GM23338 (cell line): Measurements from ENCODE around the gene KLHL8. TPM values are rescaled to one million over a fixed set of nuclear protein-coding genes. Genes with fewer than 3 reads are reported as not detected.
A peak's percentile ranks its signal among the peaks of the same experiment; 100 is the strongest.

Experiments used
- ATAC-seq: fragments of 200-7000 bp; cut with Tn5 transposase; 3 replicates; pipeline ENCODE4 v1.9.1; 2020
- DNase-seq: peaks from one replicate; pipeline ENCODE4 v3.0.0-alpha.2; 2015; ENCODE audit warnings: low spot score
- H2AFZ ChIP-seq: fragments of 200-600 bp; sonication (generic); 2 replicates; pipeline ENCODE4 v1.8.0; 2016; ENCODE audit warnings: antibody characterized with exemption, mild to moderate bottlenecking, moderate library complexity
- H3F3A ChIP-seq: fragments of 200-600 bp; sonication (generic); replicated peaks from 2 replicates; pipeline ENCODE4 v1.8.0; 2017; ENCODE audit warnings: antibody characterized with exemption, mixed run types, low read depth
- H3K27ac ChIP-seq: fragments of 200-600 bp; sonication (generic); 2 replicates; pipeline ENCODE4 v1.6.1; 2016; ENCODE audit warnings: low read depth
- H3K27me3 ChIP-seq: fragments of 200-600 bp; sonication (generic); 2 replicates; pipeline ENCODE4 v1.8.0; 2016; ENCODE audit warnings: mild to moderate bottlenecking, mixed run types, moderate library complexity; ENCODE audit not compliant: insufficient read depth
- H3K36me3 ChIP-seq: fragments of 200-600 bp; sonication (generic); 2 replicates; pipeline ENCODE4 v1.8.0; 2016; ENCODE audit warnings: mild to moderate bottlenecking; ENCODE audit not compliant: insufficient read depth
- H3K4me1 ChIP-seq: fragments of 200-600 bp; sonication (generic); 2 replicates; pipeline ENCODE4 v1.8.0; 2016; ENCODE audit warnings: mild to moderate bottlenecking, moderate library complexity; ENCODE audit not compliant: insufficient read depth
- H3K4me2 ChIP-seq: fragments of 200-600 bp; sonication (generic); 2 replicates; pipeline ENCODE4 v1.7.1; 2017; ENCODE audit warnings: mixed run types
- H3K4me3 ChIP-seq: fragments of 200-600 bp; sonication (generic); 2 replicates; pipeline ENCODE4 v1.6.1; 2016; ENCODE audit warnings: mixed run types
- H3K79me2 ChIP-seq: fragments of 200-600 bp; sonication (generic); replicated peaks from 2 replicates; pipeline ENCODE4 v1.8.0; 2017; ENCODE audit warnings: mild to moderate bottlenecking; ENCODE audit not compliant: insufficient read depth
- H3K9me2 ChIP-seq: fragments of 200-600 bp; sonication (generic); 2 replicates; pipeline ENCODE4 v1.8.0; 2017; ENCODE audit not compliant: insufficient read depth
- H4K20me1 ChIP-seq: fragments of 200-600 bp; sonication (generic); replicated peaks from 2 replicates; pipeline ENCODE4 v1.8.0; 2017; ENCODE audit warnings: mild to moderate bottlenecking; ENCODE audit not compliant: insufficient read depth
- H3K27ac Mint-ChIP-seq: 2 replicates; pipeline ENCODE4 v1.8.0; 2020; ENCODE audit warnings: inconsistent platforms, mild to moderate bottlenecking, moderate library complexity, mixed read lengths
- H3K27me3 Mint-ChIP-seq: 3 replicates; pipeline ENCODE4 v1.8.0; 2022; ENCODE audit warnings: low read depth, mild to moderate bottlenecking, moderate library complexity, mixed read lengths, inconsistent platforms; ENCODE audit not compliant: insufficient read depth, poor library complexity
- H3K36me3 Mint-ChIP-seq: 3 replicates; pipeline ENCODE4 v1.8.0; 2021; ENCODE audit warnings: low read depth, mild to moderate bottlenecking, inconsistent platforms, moderate library complexity, mixed read lengths
- H3K4me1 Mint-ChIP-seq: 3 replicates; pipeline ENCODE4 v1.8.0; 2020; ENCODE audit warnings: mild to moderate bottlenecking, inconsistent platforms, mixed read lengths
- H3K4me3 Mint-ChIP-seq: 3 replicates; pipeline ENCODE4 v1.8.0; 2021; ENCODE audit warnings: moderate library complexity, mild to moderate bottlenecking, inconsistent platforms, mixed read lengths
- H3K9me3 Mint-ChIP-seq: 3 replicates; pipeline ENCODE4 v1.8.0; 2020; ENCODE audit warnings: moderate library complexity, mild to moderate bottlenecking, inconsistent platforms, mixed read lengths
- CREB1 ChIP-seq: fragments of 250-450 bp; sonication (Bioruptor Pico); IDR thresholded peaks from 2 replicates; pipeline ENCODE4 v1.5.0; 2020; ENCODE audit warnings: low read depth, mild to moderate bottlenecking, moderate library complexity
- CTCF ChIP-seq, 2 experiments: fragments of 200-600 bp in 1 of 2; sonication (generic) in 1 of 2; conservative IDR thresholded peaks; 2 replicates each; pipeline versions ENCODE4 v1.5.1 to v1.6.1; 2016 to 2017; ENCODE audit warnings: antibody characterized with exemption in 2 of 2, low read depth in 2 of 2, mild to moderate bottlenecking in 2 of 2, moderate library complexity in 1 of 2
- EZH2 ChIP-seq: fragments of 200-600 bp; sonication (generic); IDR thresholded peaks from one replicate; pipeline ENCODE4 v1.8.0; 2017; ENCODE audit warnings: antibody characterized with exemption, mild to moderate bottlenecking, low read depth; ENCODE audit not compliant: unreplicated experiment
- EZH2phosphoT487 ChIP-seq: fragments of 200-600 bp; sonication (generic); IDR thresholded peaks from one replicate; pipeline ENCODE4 v1.8.1; 2018; ENCODE audit warnings: antibody characterized with exemption; ENCODE audit not compliant: unreplicated experiment
- JUNB ChIP-seq: IDR thresholded peaks from one replicate; pipeline ENCODE4 v1.6.1; 2016; ENCODE audit warnings: antibody characterized with exemption; ENCODE audit not compliant: unreplicated experiment
- NANOG ChIP-seq: IDR thresholded peaks from 2 replicates; pipeline ENCODE4 v1.6.1; 2016; ENCODE audit warnings: antibody characterized with exemption, borderline replicate concordance
- STAT1 ChIP-seq: IDR thresholded peaks from one replicate; pipeline ENCODE4 v1.6.1; 2016; ENCODE audit warnings: antibody characterized with exemption; ENCODE audit not compliant: unreplicated experiment
- ZNF114 ChIP-seq: fragments of 250-450 bp; sonication (Bioruptor Pico); IDR thresholded peaks from 2 replicates; pipeline ENCODE4 v1.5.0; 2020; ENCODE audit warnings: mild to moderate bottlenecking, moderate library complexity
- polyA plus RNA-seq: library from polyadenylated mRNA; unstranded; fragments of >200 nt; fragmentation: Nextera tagmentation; extraction: Ambion mirVana; gene quantifications from 2 replicates; pipeline ENCODE4 v1.2.1, GENCODE V29; 2016
- total RNA-seq: library from RNA; depleted of rRNA; stranded (reverse); fragments of >200 nt; shearing (Covaris generic); gene quantifications from 2 replicates; pipeline ENCODE4 v1.2.3, GENCODE V29; 2014
- TF ChIP-seq, protein P1 (sequence below): IDR thresholded peaks from 2 replicates; pipeline ENCODE4 v1.6.1; 2016; ENCODE audit warnings: antibody characterized with exemption

The KLHL8 gene
- total and polyA plus RNA-seq, 2 experiments from 2014 or later: 3.3 to 7.2 TPM

DNA sequence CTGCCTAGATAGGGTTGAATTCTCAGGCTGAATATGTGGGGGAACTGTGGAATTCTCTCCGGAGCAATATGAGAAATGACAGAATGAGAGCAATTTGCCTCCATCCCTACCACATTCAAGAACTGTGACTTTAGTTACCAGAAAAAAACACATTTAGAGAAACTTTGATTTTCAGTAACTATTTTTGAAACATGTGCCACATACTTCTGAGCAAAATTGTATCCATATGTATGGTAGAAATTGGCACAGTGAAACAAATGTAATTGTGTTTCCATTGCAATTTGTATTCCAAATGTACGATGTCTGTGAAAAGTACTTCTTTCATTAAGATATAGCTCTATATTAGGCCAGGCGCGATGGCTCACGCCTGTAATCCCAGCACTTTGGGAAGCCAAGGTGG lies 5.5 kb upstream of the KLHL8 start (continued):
- TF ChIP-seq CTCF (conservative IDR thresholded peaks at IDR 0.05; ENCODE audit: low read depth in 2 of 2): no peak
- TF ChIP-seq, protein P1, sequence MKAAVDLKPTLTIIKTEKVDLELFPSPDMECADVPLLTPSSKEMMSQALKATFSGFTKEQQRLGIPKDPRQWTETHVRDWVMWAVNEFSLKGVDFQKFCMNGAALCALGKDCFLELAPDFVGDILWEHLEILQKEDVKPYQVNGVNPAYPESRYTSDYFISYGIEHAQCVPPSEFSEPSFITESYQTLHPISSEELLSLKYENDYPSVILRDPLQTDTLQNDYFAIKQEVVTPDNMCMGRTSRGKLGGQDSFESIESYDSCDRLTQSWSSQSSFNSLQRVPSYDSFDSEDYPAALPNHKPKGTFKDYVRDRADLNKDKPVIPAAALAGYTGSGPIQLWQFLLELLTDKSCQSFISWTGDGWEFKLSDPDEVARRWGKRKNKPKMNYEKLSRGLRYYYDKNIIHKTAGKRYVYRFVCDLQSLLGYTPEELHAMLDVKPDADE: no peak
- TF ChIP-seq CREB1 (CRISPR knock-in tag): no peak
- TF ChIP-seq STAT1: no peak
- no peak for TF ChIP-seq NANOG
- no peak for TF ChIP-seq ZNF114 (CRISPR knock-in tag)
- no peak for TF ChIP-seq EZH2
- no peak for TF ChIP-seq JUNB
- no peak for TF ChIP-seq EZH2phosphoT487

- Mint-ChIP-seq H3K9me3 (no peaks in the 10 kb centered on the region), H3K27me3 (peaks cover 6% of the 10 kb centered on the region), H3K27ac (no peak overlapping the region), H3K4me3 (no peak overlapping the region), H3K4me1 (peaks cover 2% of the 10 kb centered on the region; the same call in 2 of the 3 replicates), H3K36me3 (no peaks in the 10 kb centered on the region; the same call in 2 of the 3 replicates)
- Histone ChIP-seq H3K27me3 (0 out of 2 replicates have a peak, but pooled peaks cover under 1% of the 10 kb centered on the region), H3F3A (no peaks in the 10 kb centered on the region), H4K20me1 (no peaks in the 10 kb centered on the region), H2AFZ (peak overlapping the region; percentile 48; the same call in 1 of the 2 replicates), H3K4me1 (0 out of 2 replicates have a peak, but pooled peaks cover 1% of the 10 kb centered on the region), H3K4me3 (no peak overlapping the region), H3K9me2 (no peaks in the 10 kb centered on the region), H3K4me2 (no peak overlapping the region), H3K27ac (no peak overlapping the region), H3K79me2 (0 out of 2 replicates have a peak, but pooled peaks cover 1% of the 10 kb centered on the region), H3K36me3 (no peaks in the 10 kb centered on the region)
- no peak for DNase-seq
- TF ChIP-seq STAT1 (no peak), EZH2phosphoT487 (no peak), JUNB (no peak)
- TF ChIP-seq, protein P1: no peak
- no peak for ATAC-seq
Measured at GRCh38 chr4:87224141-87224923, 3.9 kb upstream of the KLHL8 start.
